Inflammatory macrophage treated with lipopolysaccharide for 4 hours (primary cell): Measurements from ENCODE around the gene CLMN.

ENCODE experiments used
- DNase-seq: peaks from one replicate; pipeline ENCODE4 v3.0.0-alpha.2; 2020

The CLMN gene

DNA sequence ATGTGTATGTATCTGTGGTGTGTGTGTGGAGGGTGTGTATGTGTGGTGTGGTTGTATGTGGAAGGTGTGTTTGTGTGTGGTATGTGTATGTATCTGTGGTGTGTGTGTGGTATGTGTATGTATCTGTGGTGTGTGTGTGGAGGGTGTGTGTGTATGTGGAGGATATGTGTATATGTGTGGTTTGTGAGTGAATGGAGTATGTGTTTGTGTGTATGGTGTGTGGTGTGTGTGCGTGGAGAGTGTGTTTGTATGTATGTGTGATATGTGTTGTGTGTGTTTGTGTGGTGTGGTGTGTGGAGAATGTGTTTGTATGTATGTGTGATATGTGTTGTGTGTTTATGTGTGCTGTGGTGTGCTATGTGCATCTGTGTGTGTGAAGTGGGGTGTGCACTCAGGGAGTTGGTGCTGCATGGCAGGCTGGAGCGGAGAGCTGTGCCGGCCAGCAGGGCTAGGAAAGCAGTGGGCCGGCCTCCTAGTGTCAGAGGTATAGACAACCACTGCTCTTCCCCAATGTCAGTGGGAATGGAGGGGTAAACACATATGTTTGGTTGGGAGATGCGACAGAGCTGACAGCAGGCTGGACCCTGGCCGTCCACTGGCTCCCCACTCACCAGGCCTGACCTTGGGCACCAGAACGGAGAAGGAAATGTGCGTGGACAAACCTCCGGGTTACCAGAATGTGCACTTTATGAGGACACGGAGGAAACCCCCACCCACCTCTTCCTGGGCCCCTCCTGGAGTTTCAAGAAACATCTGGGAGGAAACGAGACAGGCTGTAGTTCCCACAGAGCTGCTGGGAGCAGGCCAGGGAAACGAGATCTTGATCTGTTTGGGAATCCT is 60.7 kb downstream of the CLMN start:
- peak; percentile 80 for DNase-seq

DNA sequence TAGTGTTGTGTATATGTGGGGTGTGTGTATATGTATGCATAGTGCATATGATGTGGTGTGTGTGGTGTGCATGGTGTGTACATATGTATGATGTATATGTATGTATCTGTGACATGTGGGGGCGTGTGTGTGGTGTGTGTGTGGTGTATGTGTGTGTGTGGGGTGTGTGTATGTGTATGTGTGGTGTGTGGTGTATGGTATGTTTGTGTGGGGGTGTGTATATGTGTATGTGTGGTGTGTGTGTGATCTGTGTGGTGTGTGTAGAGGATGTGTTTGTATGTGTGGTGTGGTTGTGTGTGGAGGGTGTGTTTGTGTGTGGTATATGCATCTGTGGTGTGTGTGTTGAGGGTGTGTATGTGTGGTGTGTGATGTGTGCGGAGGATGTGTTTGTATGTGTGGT is 61.6 kb downstream of the CLMN start:
- no peak for DNase-seq

GRCh38 chr14:95257521-95257920 is 62.2 kb downstream of the CLMN start:
- no peak for DNase-seq

DNA sequence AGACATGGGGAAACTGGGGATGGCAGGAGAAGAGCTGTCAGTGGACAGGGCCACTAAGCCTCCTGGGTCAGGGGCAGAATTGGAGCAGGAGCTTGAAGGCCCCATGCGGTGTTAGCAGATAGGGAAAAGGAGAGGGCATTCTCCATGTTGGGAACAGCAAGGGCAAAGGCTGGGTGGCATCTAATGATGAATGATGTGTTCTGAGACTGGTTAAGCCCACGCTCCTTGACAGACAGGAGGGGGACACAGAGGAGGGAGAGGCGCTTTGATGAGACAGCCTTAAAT is 63.0 kb downstream of the CLMN start:
- no peak for DNase-seq

DNA sequence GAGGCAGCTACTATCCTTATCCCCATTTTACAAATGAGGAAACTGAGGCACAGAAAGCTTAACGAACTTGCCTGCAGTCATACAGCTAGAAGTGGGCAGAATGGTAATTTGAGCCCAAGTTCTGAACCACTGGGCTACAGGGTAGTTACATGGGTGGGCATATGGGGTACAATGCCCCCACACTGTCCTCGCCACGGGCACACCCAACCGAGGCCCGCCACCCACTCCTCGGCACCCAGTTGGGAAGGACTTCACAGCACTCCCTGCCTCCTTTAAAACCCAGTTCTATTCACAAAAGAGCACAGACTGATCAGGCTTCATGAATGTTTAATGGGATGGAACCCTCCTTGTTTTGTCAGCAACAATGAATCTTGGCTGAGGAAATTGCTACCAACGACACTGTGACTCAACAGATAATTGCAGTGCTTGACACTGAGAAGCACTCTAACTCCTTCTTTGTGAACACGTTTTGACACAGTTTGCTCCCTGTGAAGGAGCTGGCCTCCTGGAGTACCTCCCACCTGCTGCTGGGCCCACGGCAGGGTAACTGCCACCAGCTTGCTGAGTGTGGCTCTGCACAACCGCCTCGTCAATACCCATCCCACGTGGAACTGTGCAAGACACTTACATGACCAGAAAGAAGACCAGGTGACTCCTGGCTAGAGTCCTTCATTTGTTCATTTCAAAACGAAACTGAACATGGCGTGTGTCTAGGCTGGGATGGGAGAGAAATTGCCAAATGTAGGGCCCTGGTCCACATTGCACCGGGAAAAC is 63.5 kb downstream of the CLMN start:
- no peak for DNase-seq

DNA sequence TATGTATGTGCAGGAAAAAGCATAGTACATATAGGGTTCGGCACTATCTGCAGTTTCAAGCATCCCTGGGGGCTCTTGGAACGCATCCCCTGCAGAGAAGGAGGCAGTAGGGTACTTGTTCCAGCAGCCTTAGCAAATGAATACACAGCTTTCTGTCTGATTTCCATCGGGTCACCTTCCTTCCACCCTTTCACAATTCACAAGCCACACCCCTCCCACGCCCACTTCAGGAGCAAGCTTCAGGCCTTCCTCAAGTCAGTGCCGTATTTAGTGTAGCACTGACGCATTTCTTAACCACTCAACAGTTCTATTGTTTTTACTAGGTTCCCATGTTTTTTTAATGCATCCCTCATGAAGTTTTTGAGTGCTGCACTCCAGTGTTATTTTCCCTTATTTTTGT is 64.2 kb downstream of the CLMN start:
- peak; percentile 93 for DNase-seq

- no peak for DNase-seq
Observed at GRCh38 chr14:95255013-95255412, 64.7 kb downstream of the CLMN start.

GRCh38 chr14:95254288-95254687 is 65.4 kb downstream of the CLMN start:
- DNase-seq: no peak

GRCh38 chr14:95253039-95253630 is 66.6 kb downstream of the CLMN start:
- DNase-seq: peak; percentile 25

DNA sequence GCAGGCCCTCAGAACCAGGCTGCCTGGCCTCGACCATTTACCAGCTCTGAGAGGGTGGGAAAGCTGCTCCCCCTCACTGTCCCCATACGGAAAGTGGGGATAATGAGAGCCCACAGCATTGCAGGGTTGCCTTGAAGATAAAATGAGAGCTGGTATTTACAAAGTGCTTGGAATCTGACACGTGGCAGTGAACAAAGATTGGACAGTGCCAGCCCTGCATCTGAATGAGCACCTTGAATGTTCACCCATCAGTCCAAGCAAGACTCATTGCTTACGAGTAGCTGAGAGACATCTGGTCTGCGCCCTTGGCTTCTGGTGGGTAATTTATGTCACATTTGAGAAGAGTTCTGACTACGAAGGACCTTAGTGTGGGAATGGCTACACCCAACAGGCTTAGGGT is 67.5 kb downstream of the CLMN start:
- no peak for DNase-seq

- no peak for DNase-seq
Observed at GRCh38 chr14:95250936-95251335, 68.8 kb downstream of the CLMN start.

DNA sequence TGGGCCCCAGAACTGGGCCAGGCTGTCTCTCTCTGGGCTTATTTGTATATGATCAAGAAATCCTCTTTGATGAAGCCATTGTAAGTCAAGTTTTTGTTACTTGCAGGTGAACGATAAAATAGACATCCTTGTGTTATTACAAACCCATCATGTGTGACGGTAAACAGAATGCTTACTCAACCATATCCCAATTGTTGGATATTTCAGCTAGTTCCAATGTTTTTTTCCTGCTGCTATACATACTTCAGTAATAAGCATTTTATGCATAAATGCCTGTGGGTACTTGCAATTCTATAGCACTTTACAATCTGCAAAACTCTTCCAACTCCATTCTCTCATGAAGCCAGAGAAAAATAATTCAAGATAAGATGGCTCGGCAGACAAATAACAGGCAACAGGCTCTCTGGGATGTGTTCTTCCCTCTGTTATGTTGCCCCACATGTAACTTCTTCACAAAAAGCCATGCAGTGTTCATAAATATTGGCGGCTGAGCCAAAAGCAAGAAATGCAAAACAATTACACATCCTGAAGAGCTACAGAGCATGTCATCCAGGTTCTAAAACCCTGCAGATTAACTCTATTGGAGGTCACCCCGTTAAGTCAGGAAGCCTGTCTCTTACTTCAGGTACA is 69.5 kb downstream of the CLMN start:
- DNase-seq: no peak

- no peak for DNase-seq
Observed at GRCh38 chr14:95248432-95248831, 71.3 kb downstream of the CLMN start.

DNA sequence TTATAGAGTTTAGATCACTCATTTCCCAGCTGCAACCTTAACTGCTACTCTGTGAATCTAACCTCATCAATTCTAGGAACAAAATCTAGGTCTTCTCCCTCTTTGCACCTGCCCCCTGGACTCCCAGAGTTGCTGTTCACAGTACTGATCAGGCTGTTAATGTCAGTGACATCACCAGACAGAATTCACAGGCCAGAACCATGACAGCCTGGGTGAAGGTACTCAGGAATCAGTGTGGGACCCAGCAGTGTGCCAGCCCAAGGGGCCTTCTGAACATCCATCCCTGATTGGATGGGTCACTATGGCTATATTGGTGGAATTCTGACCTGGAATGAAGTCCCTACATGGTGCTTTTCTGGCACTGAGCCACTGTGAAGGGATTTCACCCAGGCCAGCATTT is 72.8 kb downstream of the CLMN start:
- no peak for DNase-seq

DNA sequence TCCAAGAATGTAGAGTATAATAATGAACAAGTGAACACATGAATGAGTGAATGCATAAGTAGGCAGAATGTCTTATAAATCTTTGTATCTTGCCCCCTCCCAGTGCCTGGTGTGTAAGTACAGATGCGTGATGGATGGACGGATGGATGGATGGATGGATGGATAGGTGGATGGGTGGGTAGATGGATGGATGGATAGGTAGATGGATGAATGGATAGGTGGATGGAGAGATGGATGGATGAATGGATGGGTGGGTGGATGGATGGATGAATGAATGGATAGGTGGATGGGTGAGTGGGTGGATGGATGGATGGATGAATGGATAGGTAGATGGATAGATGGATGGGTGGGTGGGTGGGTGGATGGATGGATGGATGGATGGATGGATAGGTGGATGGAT is 74.4 kb downstream of the CLMN start:
- no peak for DNase-seq

DNA sequence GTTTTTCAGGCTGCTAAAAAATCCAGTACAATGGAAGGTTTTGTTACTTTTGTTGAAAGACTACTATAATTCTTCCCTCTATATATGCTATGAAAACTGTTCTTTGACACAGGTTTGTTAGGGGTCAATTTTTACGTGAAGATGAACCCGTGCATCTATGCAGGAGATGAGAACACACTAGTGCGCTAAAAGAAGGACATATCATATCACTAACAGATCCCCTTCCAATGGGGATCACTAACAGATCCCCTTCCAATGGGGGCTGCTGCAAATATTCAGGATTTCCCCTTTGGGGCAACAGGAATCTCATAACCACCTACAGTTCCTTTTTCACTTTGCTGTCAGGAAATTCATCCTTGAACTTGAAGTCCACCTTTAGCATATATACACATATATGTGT is 75.1 kb downstream of the CLMN start:
- no peak for DNase-seq

GRCh38 chr14:95242870-95243269 is 76.8 kb downstream of the CLMN start:
- no peak for DNase-seq

GRCh38 chr14:95240859-95241813 is 78.6 kb downstream of the CLMN start:
- no peak for DNase-seq

- no peak for DNase-seq
Observed at GRCh38 chr14:95238487-95239298, 81.0 kb downstream of the CLMN start.

DNA sequence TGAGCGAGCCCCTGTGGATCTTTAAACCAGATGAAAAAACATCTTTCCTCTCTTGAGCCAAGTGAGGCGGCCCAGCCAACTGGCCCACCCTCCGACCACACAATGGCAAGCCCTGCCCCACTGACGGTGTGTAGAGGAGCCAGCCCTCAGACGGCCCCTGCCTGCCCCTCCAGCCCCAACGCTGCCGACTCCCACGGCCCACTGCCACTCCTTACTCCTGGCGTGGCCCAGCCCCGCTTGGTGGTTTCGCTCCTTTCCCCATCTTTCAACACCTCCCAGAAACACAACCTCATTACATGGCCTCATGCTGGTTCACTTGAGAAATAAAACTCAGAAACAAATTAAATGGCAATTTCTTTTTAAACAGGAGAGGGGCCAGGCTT is 81.8 kb downstream of the CLMN start:
- DNase-seq: no peak

GRCh38 chr14:95237121-95237957 is 82.4 kb downstream of the CLMN start:
- DNase-seq: no peak
